GM12872 (cell line): Measurements from ENCODE around the gene PSG1.
"Not testable (repeated sequence)": the region's sequence is repeated elsewhere in the genome, so short reads cannot be mapped to it uniquely, and the experiment has no call there.

ENCODE experiments used
- TF ChIP-seq, protein P1 (sequence below): IDR thresholded peaks from 3 replicates; pipeline ENCODE4 v1.5.1; 2011; ENCODE audit warnings: low read depth, mild to moderate bottlenecking, low read length, moderate library complexity; ENCODE audit not compliant: insufficient read depth

The PSG1 gene

DNA sequence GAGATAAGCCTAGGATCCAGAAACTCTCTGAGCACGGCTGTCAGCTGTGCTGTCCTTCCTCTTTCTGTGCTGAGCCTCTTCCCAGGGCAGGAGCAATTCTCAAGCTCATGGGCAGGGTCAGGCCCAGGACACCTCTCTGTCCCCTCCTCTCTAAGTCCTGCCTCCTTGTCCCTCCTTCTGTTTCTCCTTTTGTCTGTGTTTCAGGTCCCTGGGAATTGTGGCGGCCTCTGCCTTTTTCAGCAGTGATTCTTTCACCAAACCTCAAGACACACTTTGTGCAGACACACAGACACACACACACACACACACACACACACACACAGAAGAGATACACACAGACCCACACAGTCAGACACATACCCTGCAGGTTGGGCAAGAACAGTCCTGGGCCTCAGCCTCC, at the start of gene PSG1:
TSS of gene PSG1 (minus strand) at position 101 of the 400 bp plus-strand sequence. CDS start 132 bp downstream, outside the sequence.
- TF ChIP-seq, protein P1, sequence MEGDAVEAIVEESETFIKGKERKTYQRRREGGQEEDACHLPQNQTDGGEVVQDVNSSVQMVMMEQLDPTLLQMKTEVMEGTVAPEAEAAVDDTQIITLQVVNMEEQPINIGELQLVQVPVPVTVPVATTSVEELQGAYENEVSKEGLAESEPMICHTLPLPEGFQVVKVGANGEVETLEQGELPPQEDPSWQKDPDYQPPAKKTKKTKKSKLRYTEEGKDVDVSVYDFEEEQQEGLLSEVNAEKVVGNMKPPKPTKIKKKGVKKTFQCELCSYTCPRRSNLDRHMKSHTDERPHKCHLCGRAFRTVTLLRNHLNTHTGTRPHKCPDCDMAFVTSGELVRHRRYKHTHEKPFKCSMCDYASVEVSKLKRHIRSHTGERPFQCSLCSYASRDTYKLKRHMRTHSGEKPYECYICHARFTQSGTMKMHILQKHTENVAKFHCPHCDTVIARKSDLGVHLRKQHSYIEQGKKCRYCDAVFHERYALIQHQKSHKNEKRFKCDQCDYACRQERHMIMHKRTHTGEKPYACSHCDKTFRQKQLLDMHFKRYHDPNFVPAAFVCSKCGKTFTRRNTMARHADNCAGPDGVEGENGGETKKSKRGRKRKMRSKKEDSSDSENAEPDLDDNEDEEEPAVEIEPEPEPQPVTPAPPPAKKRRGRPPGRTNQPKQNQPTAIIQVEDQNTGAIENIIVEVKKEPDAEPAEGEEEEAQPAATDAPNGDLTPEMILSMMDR: no peak

DNA sequence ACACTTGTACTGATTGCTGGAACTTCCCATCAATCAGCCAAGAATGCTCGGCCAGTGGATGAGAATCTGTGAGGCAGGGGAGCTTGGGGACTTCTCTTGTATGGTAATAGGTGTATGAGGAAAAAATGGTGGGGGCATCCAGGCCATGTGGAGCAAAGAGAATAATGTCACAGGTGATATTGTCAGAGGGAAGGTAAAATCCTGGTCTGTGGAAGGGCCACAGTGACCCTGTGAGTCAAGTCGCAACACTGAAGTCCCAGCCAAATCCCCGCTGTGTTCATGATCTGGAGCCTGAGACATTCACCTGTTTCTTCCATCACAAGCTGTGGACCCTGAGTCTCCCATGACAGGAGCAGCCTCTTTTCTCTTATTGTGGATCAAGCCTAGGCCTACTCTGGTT, 49.4 kb upstream of the PSG1 start:
- TF ChIP-seq, protein P1: no peak

DNA sequence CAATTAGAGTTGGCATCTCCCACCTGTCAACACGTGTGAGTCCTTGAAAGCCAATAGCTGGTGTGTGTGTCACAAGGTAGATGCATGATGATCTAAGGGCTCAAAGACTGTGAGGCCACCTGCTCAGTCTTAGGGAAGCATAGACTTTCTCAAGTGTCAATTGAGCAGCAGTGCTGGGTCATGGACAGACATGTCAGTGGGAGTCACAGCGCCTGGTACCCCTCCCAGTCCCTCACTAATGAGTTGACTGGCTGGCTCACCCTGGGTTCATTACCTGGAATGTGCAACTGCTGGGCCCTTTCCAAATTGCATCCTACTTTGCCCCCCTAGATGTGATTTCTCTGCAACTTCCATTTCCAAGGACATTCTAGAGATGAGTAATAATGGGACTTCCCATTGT, 47.3 kb upstream of the PSG1 start:
- TF ChIP-seq, protein P1: no peak

DNA sequence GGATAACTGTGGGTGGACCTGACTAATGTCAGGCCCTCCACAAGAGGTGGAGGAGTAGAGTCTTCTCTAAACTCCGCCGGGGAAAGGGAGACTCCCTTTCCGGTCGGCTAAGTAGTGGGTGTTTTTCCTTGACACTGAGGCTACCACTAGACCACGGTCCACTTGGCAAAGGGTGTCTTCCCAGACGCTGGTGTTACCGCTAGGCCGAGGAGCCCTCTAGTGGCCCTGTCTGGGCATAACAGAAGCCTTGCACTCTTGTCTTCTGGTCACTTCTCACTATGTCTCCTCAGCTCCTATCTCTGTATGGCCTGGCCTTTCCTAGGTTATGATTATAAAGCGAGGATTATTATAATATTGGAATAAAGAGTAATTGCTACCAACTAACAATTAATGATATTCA, 43.6 kb upstream of the PSG1 start:
- TF ChIP-seq, protein P1: peak; percentile 88

DNA sequence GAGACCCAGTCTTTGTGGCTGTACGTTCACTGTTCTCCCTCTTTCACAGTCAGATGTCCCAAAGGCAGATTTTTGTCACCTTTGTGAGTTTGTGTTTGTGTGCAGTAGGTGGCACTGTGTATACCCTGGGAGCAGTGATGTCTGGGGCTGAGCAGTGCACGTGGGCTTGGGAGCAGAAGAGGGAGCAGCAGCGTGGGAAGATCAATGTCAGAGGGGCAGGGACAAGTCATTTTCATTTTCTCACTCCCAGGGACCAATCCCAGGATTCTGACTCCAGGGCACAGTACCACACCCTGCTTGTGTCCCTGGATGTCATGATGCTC, 40.2 kb upstream of the PSG1 start:
- TF ChIP-seq, protein P1: no peak

DNA sequence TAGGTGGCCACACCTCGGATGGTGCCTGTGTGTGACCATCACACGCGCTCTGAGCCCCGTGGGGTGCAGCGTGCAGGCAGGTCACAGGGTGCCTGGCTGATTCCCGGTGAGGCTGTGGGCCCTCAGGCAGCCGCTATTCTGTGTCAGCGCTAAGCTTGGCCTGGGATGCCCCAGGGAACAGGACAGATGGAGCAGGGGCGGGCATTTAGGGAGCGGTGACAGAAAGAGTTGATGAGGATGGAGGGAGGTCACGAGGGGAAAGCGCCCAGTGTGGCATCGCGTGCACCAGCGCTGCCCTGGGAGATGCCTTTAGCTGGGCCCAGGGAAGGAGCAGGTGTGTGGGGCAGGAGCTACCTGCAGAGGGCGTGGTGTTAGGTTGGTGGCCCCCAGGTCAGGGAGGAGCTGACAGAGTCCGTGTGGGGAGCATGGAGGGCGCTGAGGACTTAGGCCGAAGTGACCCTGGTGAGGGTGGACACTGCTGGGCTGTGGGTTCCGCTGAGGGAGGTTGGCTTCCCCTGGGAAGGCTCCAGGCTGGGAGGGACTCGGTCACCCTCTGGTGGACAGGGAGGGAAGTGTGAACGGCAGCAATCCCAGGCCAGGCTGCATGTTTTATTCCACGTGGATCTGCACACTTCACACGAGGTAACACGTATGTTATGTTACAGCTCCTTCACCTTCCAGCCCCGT, 39.7 kb upstream of the PSG1 start:
- TF ChIP-seq, protein P1: peak; percentile 42; the same call in 1 of the 3 replicates

DNA sequence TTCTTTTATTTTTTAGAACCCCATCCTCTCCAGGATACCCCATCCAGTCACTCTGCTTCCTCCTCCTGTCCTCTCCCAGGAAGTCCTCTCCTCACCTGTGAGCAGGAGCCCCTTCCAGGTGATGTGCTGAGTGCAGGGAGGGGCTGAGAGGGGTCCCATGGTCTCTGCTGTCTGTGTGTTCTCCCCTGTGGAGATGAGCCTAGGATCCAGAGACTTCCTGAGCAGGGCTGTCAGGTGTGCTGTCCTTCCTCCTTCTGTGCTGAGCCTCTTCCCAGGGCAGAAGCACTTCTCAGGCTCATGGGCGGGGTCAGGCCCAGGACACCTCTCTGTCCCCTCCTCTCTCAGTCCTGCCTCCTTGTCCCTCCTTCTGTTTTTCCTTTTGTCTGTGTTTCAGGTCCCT, 38.1 kb upstream of the PSG1 start, which contains the start of gene PSG6:
TSS of gene PSG6 (minus strand) at position 261 of the 400 bp plus-strand sequence. CDS start at position 159, 102 bp downstream.
- TF ChIP-seq, protein P1: not testable (repeated sequence)
